Measurements from ENCODE around the gene HECTD4. TPM values are rescaled to one million over a fixed set of nuclear protein-coding genes. Genes with fewer than 3 reads are reported as not detected.

HECTD4 gene
- total RNA-seq, 4 donors from 2014 or later, result 26.6 to 47.1 (median 33.2) TPM

DNA sequence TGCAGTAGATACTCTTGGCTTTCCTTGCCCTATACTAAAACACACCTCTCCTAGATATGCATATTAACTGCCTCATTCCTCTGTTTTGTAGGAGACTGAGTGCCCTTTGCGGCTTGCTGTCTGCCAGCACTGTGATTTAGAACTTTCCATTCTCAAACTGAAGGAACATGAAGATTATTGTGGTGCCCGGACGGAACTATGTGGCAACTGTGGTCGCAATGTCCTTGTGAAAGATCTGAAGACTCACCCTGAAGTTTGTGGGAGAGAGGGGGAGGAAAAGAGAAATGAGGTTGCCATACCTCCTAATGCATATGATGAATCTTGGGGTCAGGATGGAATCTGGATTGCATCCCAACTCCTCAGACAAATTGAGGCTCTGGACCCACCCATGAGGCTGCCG, 241.5 kb downstream of the HECTD4 start:
- TF ChIP-seq, protein P1, sequence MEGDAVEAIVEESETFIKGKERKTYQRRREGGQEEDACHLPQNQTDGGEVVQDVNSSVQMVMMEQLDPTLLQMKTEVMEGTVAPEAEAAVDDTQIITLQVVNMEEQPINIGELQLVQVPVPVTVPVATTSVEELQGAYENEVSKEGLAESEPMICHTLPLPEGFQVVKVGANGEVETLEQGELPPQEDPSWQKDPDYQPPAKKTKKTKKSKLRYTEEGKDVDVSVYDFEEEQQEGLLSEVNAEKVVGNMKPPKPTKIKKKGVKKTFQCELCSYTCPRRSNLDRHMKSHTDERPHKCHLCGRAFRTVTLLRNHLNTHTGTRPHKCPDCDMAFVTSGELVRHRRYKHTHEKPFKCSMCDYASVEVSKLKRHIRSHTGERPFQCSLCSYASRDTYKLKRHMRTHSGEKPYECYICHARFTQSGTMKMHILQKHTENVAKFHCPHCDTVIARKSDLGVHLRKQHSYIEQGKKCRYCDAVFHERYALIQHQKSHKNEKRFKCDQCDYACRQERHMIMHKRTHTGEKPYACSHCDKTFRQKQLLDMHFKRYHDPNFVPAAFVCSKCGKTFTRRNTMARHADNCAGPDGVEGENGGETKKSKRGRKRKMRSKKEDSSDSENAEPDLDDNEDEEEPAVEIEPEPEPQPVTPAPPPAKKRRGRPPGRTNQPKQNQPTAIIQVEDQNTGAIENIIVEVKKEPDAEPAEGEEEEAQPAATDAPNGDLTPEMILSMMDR (IDR thresholded peaks at IDR 0.05), result no peak
- DNase-seq (ENCODE audit: low spot score), result no peak

DNA sequence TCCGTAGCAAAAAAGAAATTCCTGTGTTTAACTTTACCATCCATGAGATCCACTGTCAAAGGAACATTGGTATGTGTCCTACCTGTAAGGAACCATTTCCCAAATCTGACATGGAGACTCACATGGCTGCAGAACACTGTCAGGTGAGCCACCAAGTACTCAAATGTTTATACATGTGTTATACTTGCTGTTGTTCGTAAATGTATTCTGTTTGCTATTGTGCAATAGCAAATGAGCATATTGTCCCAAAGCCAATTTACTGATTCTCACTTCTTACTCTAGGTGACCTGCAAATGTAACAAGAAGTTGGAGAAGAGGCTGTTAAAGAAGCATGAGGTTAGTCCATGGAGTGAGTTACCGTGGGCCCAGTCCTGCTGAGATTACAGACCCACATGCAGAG, 247.5 kb downstream of the HECTD4 start:
- ATAC-seq (ENCODE audit: low FRiP score), result no peak
- DNase-seq (ENCODE audit: low spot score), result no peak
- TF ChIP-seq, protein P1 (IDR thresholded peaks at IDR 0.05), result no peak

More for the DNA sequence above, 241.5 kb downstream of the HECTD4 start:
- ATAC-seq (ENCODE audit: low FRiP score), result no peak

DNA sequence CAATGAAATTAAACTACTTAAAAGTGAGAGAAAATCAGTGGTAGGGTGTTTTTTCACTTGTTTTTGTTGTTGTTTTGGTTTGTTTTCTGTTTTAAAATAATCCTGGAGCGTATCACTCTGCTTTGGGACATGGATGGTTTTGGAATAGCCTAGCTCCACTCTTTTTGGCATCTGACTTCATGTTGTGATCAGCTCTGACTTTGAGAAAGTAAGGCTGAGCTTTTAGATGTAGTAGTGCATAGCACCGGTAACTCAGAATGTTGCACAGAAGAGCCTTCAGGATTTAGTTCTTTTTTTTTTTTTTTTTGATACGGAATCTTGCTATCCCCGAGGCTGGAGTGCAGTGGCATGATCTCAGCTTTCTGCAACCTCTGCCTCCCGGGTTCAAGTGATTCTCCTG, 248.8 kb downstream of the HECTD4 start:
- TF ChIP-seq, protein P1 (IDR thresholded peaks at IDR 0.05), result no peak
- DNase-seq (ENCODE audit: low spot score), result no peak
- no peak for ATAC-seq (ENCODE audit: low FRiP score)

DNA sequence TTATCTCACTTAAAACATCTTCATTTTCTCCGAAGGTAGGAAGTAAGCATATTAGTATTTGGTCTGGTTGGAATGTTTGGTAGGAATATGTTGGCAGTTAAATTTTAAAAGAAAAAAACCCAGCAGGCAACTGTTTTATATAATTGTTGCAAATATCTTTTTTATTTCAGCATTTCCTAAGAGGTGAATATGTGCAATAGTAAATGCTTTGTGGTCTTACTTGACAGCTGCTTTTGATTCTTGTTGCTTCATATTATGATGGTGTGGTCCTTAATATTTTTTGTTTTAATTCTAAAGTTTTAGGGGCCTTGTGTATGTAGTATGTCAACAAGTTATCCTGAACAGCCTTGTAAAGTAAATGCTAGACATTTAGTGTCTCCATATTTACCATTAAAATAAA, 250.5 kb downstream of the HECTD4 start:
- TF ChIP-seq, protein P1 (IDR thresholded peaks at IDR 0.05), result no peak
- DNase-seq (ENCODE audit: low spot score), result no peak
- ATAC-seq (ENCODE audit: low FRiP score), result no peak

DNA sequence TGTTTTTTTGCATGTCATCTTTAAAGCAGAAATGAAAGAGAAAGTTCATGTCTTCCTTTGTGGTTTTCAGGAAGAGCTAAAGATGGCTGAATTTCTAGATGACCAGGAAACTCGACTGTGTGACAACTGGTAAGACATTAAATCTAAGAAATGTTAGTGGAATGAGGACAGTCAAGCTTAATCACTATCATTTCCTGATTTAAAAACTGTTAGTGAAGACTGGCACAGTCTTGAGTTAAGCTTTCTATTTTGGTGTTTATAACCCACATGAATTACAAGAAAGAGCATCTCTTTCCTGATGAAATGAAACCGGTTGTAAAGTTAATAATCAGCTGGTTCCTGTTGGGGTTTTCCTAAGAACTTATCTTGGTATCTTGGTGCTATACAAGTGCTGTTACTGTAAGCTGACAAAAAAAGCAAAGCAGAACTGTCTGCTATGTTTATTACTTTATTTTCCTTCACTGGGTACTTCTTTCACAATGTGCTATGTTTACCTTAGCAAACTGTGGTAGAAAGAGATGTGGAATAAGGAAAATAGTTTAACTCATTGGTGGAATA, 251.7 kb downstream of the HECTD4 start:
- DNase-seq (ENCODE audit: low spot score), result no peak
- ATAC-seq (ENCODE audit: low FRiP score), result no peak
- TF ChIP-seq, protein P1 (IDR thresholded peaks at IDR 0.05), result no peak

DNA sequence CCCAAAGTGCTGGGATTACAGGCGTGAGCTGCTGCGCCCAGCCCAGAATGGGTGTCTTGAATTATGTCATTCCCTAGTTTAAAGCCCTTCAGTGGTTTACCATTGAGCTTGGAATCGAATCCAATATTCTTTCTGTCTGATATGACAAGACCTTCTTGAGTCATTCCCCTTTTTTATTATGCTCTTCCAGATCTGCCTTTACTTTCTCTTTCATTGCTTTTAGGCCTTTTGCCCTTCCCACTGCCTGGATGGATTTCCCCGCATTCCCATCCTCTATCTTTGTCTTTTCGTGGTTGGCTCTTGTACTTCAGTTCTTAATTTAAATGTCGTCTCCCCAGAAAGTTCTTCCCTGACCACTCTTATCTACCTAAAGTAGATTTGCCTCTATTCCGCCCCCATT, 255.3 kb downstream of the HECTD4 start:
- ATAC-seq (ENCODE audit: low FRiP score), result no peak
- TF ChIP-seq, protein P1 (IDR thresholded peaks at IDR 0.05), result no peak

DNA sequence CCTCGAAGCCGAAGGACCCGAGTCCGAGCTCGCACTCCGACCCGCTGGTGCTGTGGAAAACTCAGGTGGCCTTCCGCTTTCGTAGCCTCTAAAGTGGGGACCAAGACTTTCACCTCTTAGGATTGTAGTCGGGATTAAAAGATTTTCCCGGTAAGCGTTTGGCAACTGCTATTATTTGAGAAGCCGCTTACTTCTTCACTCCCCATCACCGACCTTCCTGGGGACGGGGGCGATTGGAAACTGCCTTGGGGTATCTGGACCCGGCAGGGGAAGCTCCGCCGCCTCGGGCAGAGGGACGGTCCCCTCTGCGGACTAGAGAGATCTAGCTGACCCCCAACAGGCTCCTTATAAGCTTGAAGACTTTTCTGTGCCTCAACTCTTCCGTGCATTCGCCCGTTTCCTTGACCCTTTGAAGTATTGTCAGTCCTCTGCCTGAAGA, 256.2 kb downstream of the HECTD4 start:
- ATAC-seq (ENCODE audit: low FRiP score) (no peak), DNase-seq (ENCODE audit: low spot score) (no peak)
- TF ChIP-seq, protein P1 (IDR thresholded peaks at IDR 0.05), result no peak

More for the DNA sequence above, 255.3 kb downstream of the HECTD4 start:
- no peak for DNase-seq (ENCODE audit: low spot score)
